ENCODE measurements around the gene FHDC1.

GRCh38 chr4:152968806-152969394 is 32.8 kb downstream of the FHDC1 start:
- no peak for TF ChIP-seq POLR2AphosphoS5 (IDR thresholded peaks at IDR 0.05)
- no peak for TF ChIP-seq POLR2A (IDR thresholded peaks at IDR 0.05)
- TF ChIP-seq CTCF (IDR thresholded peaks at IDR 0.05 in 8 of 11, conservative IDR thresholded peaks at IDR 0.05 in 3 of 11): no peak
